H9 (cell line): ENCODE data around the gene PDE4B. TPM values are rescaled to one million over a fixed set of nuclear protein-coding genes. Genes with fewer than 3 reads are reported as not detected.

Source experiments
- DNase-seq: peaks from one replicate; pipeline ENCODE4 v3.0.0-alpha.2; 2017
- H2AFZ ChIP-seq: one replicate; pipeline ENCODE4 v1.6.1; 2013; ENCODE audit warnings: mild to moderate bottlenecking, low read length, control low read depth, moderate library complexity
- H2AK5ac ChIP-seq: 2 replicates; pipeline ENCODE4 v1.6.1; 2013; ENCODE audit warnings: low read length, control low read depth, mixed read lengths; ENCODE audit not compliant: insufficient read length
- H2BK120ac ChIP-seq: one replicate; pipeline ENCODE4 v1.6.1; 2013; ENCODE audit warnings: low read depth, mild to moderate bottlenecking, low read length, control low read depth, inconsistent platforms; ENCODE audit not compliant: poor library complexity, severe bottlenecking
- H2BK12ac ChIP-seq: 2 replicates; pipeline ENCODE4 v1.6.1; 2013; ENCODE audit warnings: low read length, control low read depth, mixed read lengths, low read depth; ENCODE audit not compliant: insufficient read length
- H2BK15ac ChIP-seq: 2 replicates; pipeline ENCODE4 v1.6.1; 2013; ENCODE audit warnings: low read depth, low read length, control low read depth
- H2BK20ac ChIP-seq: one replicate; pipeline ENCODE4 v1.6.1; 2013; ENCODE audit warnings: low read depth, mild to moderate bottlenecking, low read length, control low read depth, inconsistent platforms; ENCODE audit not compliant: poor library complexity, severe bottlenecking
- H2BK5ac ChIP-seq: 2 replicates; pipeline ENCODE4 v1.6.1; 2013; ENCODE audit warnings: low read length, control low read depth, mixed read lengths; ENCODE audit not compliant: insufficient read length
- H3K14ac ChIP-seq: 2 replicates; pipeline ENCODE4 v1.6.1; 2013; ENCODE audit warnings: low read length, control low read depth; ENCODE audit not compliant: insufficient read depth
- H3K18ac ChIP-seq: 2 replicates; pipeline ENCODE4 v1.6.1; 2013; ENCODE audit warnings: low read depth, mild to moderate bottlenecking, mixed read lengths, low read length, control low read depth; ENCODE audit not compliant: insufficient read length
- H3K23ac ChIP-seq: 2 replicates; pipeline ENCODE4 v1.6.1; 2013; ENCODE audit warnings: low read length, control low read depth, mixed read lengths, low read depth; ENCODE audit not compliant: insufficient read length
- H3K23me2 ChIP-seq: 2 replicates; pipeline ENCODE4 v1.6.1; 2013; ENCODE audit warnings: low read depth, mild to moderate bottlenecking, mixed read lengths, low read length, control low read depth; ENCODE audit not compliant: insufficient read length, poor library complexity, severe bottlenecking
- H3K27ac ChIP-seq: 2 replicates; pipeline ENCODE4 v1.5.1; 2013; ENCODE audit warnings: low read length, control low read depth, mixed read lengths, low read depth; ENCODE audit not compliant: insufficient read length
- H3K27me3 ChIP-seq: 2 replicates; pipeline ENCODE4 v1.6.1; 2013; ENCODE audit warnings: low read length, control low read depth, inconsistent platforms; ENCODE audit not compliant: insufficient read depth
- H3K4ac ChIP-seq: 2 replicates; pipeline ENCODE4 v1.6.1; 2013; ENCODE audit warnings: low read depth, mild to moderate bottlenecking, control low read depth, inconsistent platforms, low read length, moderate library complexity
- H3K4me1 ChIP-seq: 2 replicates; pipeline ENCODE4 v1.6.1; 2013; ENCODE audit warnings: low read length, control low read depth, inconsistent platforms; ENCODE audit not compliant: insufficient read depth
- H3K4me2 ChIP-seq: 2 replicates; pipeline ENCODE4 v1.6.1; 2013; ENCODE audit warnings: low read length, control low read depth, mixed read lengths; ENCODE audit not compliant: insufficient read length, insufficient read depth
- H3K56ac ChIP-seq: 2 replicates; pipeline ENCODE4 v1.6.1; 2013; ENCODE audit warnings: low read depth, mild to moderate bottlenecking, mixed read lengths, low read length, control low read depth; ENCODE audit not compliant: insufficient read length
- H3K79me1 ChIP-seq: 2 replicates; pipeline ENCODE4 v1.6.1; 2013; ENCODE audit warnings: low read depth, mild to moderate bottlenecking, moderate library complexity, low read length, control low read depth, inconsistent platforms; ENCODE audit not compliant: insufficient read depth, poor library complexity, severe bottlenecking
- H3K79me2 ChIP-seq: 2 replicates; pipeline ENCODE4 v1.6.1; 2013; ENCODE audit warnings: low read length, control low read depth, inconsistent platforms; ENCODE audit not compliant: insufficient read depth
- H3K9ac ChIP-seq: 2 replicates; pipeline ENCODE4 v1.6.1; 2013; ENCODE audit warnings: low read length, control low read depth, mixed read lengths; ENCODE audit not compliant: insufficient read length; ENCODE audit errors: extremely low read depth
- H3K9me3 ChIP-seq: one replicate; pipeline ENCODE4 v1.6.1; 2013; ENCODE audit warnings: low read depth, low read length, inconsistent platforms; ENCODE audit not compliant: control insufficient read depth
- H3T11ph ChIP-seq: one replicate; pipeline ENCODE4 v1.6.1; 2013; ENCODE audit warnings: mild to moderate bottlenecking, low read length, control low read depth, inconsistent platforms
- H4K20me1 ChIP-seq: one replicate; pipeline ENCODE4 v1.6.1; 2013; ENCODE audit not compliant: control insufficient read depth, insufficient read length, insufficient read depth
- H4K5ac ChIP-seq: 2 replicates; pipeline ENCODE4 v1.6.1; 2013; ENCODE audit warnings: low read depth, mild to moderate bottlenecking, mixed read lengths, low read length, control low read depth; ENCODE audit not compliant: insufficient read length
- H4K8ac ChIP-seq: replicated peaks from 2 replicates; pipeline ENCODE4 v1.6.1; 2013; ENCODE audit warnings: low read length, control low read depth, mixed read lengths, low read depth; ENCODE audit not compliant: insufficient read length
- H4K91ac ChIP-seq: 2 replicates; pipeline ENCODE4 v1.6.1; 2013; ENCODE audit warnings: low read depth, mild to moderate bottlenecking, moderate library complexity, mixed read lengths, low read length, control low read depth; ENCODE audit not compliant: insufficient read length
- H3K27ac Mint-ChIP-seq, 3 experiments: 2 replicates in 2 of 3; 3 replicates in 1 of 3; pipeline ENCODE4 v1.8.0; 2020 to 2021; ENCODE audit warnings: mixed read lengths in 3 of 3, mild to moderate bottlenecking in 1 of 3, moderate library complexity in 1 of 3
- H3K27me3 Mint-ChIP-seq: 2 replicates; pipeline ENCODE4 v1.8.0; 2021; ENCODE audit warnings: low read depth, mild to moderate bottlenecking, moderate library complexity, mixed read lengths
- H3K36me3 Mint-ChIP-seq, 3 experiments: 2 replicates in 2 of 3; 3 replicates in 1 of 3; pipeline ENCODE4 v1.8.0; 2020 to 2021; ENCODE audit warnings: low read depth in 3 of 3, mixed read lengths in 3 of 3; ENCODE audit not compliant: insufficient read depth in 1 of 3
- H3K4me1 Mint-ChIP-seq, 2 experiments: 2 replicates each; pipeline ENCODE4 v1.8.0; 2020; ENCODE audit warnings: mixed read lengths in 2 of 2
- H3K4me3 Mint-ChIP-seq, 2 experiments: 2 replicates in 1 of 2; 3 replicates in 1 of 2; pipeline ENCODE4 v1.8.0; 2020 to 2021; ENCODE audit warnings: mild to moderate bottlenecking in 2 of 2, mixed read lengths in 2 of 2, moderate library complexity in 1 of 2
- H3K9me3 Mint-ChIP-seq, 2 experiments: 2 replicates in 1 of 2; 3 replicates in 1 of 2; pipeline ENCODE4 v1.8.0; 2020; ENCODE audit warnings: mild to moderate bottlenecking in 2 of 2, mixed read lengths in 2 of 2, moderate library complexity in 1 of 2
- CTCF ChIP-seq: fragments of 200-600 bp; sonication (generic); conservative IDR thresholded peaks from 3 replicates; pipeline ENCODE4 v1.8.0; 2021; ENCODE audit warnings: antibody characterized with exemption, mild to moderate bottlenecking
- WGBS: extraction: QIAGEN DNeasy Blood & Tissue Kit; methylation state at CpG from one replicate; pipeline ENCODE4 v1.1.7; 2013; ENCODE audit warnings: missing lambda C conversion rate, low lambda C conversion rate, mixed read lengths; ENCODE audit not compliant: insufficient read length; ENCODE audit errors: extremely low coverage; 5-methylcytosine and 5-hydroxymethylcytosine counted together
- total RNA-seq: library from RNA; stranded (reverse); gene quantifications from 2 replicates; pipeline ENCODE4 v1.2.1, GENCODE V29; 2021

Gene PDE4B
- total RNA-seq, 1 experiment from 2014 or later = 19.8 TPM

- Histone ChIP-seq H3K23me2 (no peaks in the 10 kb centered on the region), H2BK15ac (no peak overlapping the region), H2BK20ac (no peak overlapping the region), H3K79me2 (no peaks in the 10 kb centered on the region), H4K20me1 (no peaks in the 10 kb centered on the region), H3K27me3 (no peaks in the 10 kb centered on the region), H2BK12ac (no peak overlapping the region), H3T11ph (no peak overlapping the region), H4K5ac (no peak overlapping the region), H3K56ac (no peak overlapping the region), H4K8ac (no peak overlapping the region), H3K9me3 (no peaks in the 10 kb centered on the region), H3K27ac (no peak overlapping the region), H3K9ac (no peak overlapping the region), H2AFZ (no peak overlapping the region), H3K4ac (no peak overlapping the region), H3K18ac (no peak overlapping the region), H3K14ac (no peak overlapping the region), H2BK120ac (no peak overlapping the region), H3K4me2 (no peak overlapping the region), H2AK5ac (no peak overlapping the region), H4K91ac (no peak overlapping the region), H3K4me1 (no peaks in the 10 kb centered on the region), H3K79me1 (no peaks in the 10 kb centered on the region), H2BK5ac (no peak overlapping the region), H3K23ac (no peak overlapping the region)
- Mint-ChIP-seq H3K9me3 (no peaks in the 10 kb centered on the region), H3K27me3 (no peaks in the 10 kb centered on the region), H3K27ac (no peak overlapping the region), H3K4me3 (no peak overlapping the region), H3K36me3 (no peaks in the 10 kb centered on the region), H3K4me1 (peaks cover 8 to 10% of the 10 kb centered on the region in 2 experiments; a peak in 3 of 4 replicates)
- WGBS = no CpG with 5 or more reads among the region's 2 CpGs
- TF ChIP-seq CTCF = no peak
- DNase-seq = no peak
These were observed 119.0 kb downstream of the PDE4B start for GRCh38 chr1:65911679-65912078.
